ENCODE measurements around the gene DPH7. TPM values are rescaled to one million over a fixed set of nuclear protein-coding genes. Genes with fewer than 3 reads are reported as not detected.
"Not testable (repeated sequence)": the region's sequence is repeated elsewhere in the genome, so short reads cannot be mapped to it uniquely, and the experiment has no call there.

DPH7 gene
- total RNA-seq, 1 experiment from 2014 or later = 35.9 TPM

- CTCF ChIA-PET = interaction anchor here (0.5 to 0.9 kb wide), 4 partner anchors 37 to 139 kb away, joined by 3 to 4 read pairs (median 4); no protein-coding TSS in a partner anchor
- TF ChIP-seq SIN3A (IDR thresholded peaks at IDR 0.05; ENCODE audit: borderline replicate concordance, insufficient read depth, low read depth, low read length) = no peak
- no peak for TF ChIP-seq TCF7L2 (IDR thresholded peaks at IDR 0.05; ENCODE audit: low read depth, low read length)
- TF ChIP-seq CTCF (IDR thresholded peaks at IDR 0.05) = no peak
- TF ChIP-seq, protein P1, sequence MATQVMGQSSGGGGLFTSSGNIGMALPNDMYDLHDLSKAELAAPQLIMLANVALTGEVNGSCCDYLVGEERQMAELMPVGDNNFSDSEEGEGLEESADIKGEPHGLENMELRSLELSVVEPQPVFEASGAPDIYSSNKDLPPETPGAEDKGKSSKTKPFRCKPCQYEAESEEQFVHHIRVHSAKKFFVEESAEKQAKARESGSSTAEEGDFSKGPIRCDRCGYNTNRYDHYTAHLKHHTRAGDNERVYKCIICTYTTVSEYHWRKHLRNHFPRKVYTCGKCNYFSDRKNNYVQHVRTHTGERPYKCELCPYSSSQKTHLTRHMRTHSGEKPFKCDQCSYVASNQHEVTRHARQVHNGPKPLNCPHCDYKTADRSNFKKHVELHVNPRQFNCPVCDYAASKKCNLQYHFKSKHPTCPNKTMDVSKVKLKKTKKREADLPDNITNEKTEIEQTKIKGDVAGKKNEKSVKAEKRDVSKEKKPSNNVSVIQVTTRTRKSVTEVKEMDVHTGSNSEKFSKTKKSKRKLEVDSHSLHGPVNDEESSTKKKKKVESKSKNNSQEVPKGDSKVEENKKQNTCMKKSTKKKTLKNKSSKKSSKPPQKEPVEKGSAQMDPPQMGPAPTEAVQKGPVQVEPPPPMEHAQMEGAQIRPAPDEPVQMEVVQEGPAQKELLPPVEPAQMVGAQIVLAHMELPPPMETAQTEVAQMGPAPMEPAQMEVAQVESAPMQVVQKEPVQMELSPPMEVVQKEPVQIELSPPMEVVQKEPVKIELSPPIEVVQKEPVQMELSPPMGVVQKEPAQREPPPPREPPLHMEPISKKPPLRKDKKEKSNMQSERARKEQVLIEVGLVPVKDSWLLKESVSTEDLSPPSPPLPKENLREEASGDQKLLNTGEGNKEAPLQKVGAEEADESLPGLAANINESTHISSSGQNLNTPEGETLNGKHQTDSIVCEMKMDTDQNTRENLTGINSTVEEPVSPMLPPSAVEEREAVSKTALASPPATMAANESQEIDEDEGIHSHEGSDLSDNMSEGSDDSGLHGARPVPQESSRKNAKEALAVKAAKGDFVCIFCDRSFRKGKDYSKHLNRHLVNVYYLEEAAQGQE (IDR thresholded peaks at IDR 0.05; ENCODE audit: insufficient read depth in 1 of 2, low read depth in 2 of 2, low read length in 1 of 2) = no peak
- TF ChIP-seq POLR2AphosphoS5 (IDR thresholded peaks at IDR 0.05; ENCODE audit: low read depth, low read length) = no peak
- in situ Hi-C loops (cut with HindIII; ENCODE audit: low pct_unique_long_range_greater_than_20kb, low sequenced_read_pairs) (no loop called here), intact Hi-C loops (cut with micrococcal nuclease; ENCODE audit: unreplicated experiment) (no loop called here)
- DNase-seq (ENCODE audit: low read depth, low spot score) = no peak
- H3K4me3 ChIP-seq (ENCODE audit: low read depth in 2 of 2, low read length in 2 of 2) = no peak overlapping the region
- H3K36me3 ChIP-seq (ENCODE audit: control insufficient read depth, insufficient read depth, low read length) = no peaks in the 10 kb centered on the region
- no TSS peak for BruUV-seq (replicated peaks)
- POLR2A ChIA-PET = interaction anchor here (0.6 kb wide), 1 partner anchor 70 kb away, joined by 3 read pairs; no protein-coding TSS in a partner anchor
- no peak for ATAC-seq
- H3K9me3 ChIP-seq (ENCODE audit: control insufficient read depth, insufficient read depth, low read depth, low read length) = no peaks in the 10 kb centered on the region
- H3K4me1 ChIP-seq (ENCODE audit: control insufficient read depth, insufficient read depth, low read length) = peaks cover 7% of the 10 kb centered on the region; the same call in 1 of the 2 replicates
- no peak overlapping the region for H3K27ac ChIP-seq (ENCODE audit: low read length)
- no peaks in the 10 kb centered on the region for H3K27me3 ChIP-seq (ENCODE audit: control insufficient read depth, insufficient read depth, low read length)
These were observed 43.7 kb downstream of the DPH7 start for GRCh38 chr9:137535120-137535428.

DNA sequence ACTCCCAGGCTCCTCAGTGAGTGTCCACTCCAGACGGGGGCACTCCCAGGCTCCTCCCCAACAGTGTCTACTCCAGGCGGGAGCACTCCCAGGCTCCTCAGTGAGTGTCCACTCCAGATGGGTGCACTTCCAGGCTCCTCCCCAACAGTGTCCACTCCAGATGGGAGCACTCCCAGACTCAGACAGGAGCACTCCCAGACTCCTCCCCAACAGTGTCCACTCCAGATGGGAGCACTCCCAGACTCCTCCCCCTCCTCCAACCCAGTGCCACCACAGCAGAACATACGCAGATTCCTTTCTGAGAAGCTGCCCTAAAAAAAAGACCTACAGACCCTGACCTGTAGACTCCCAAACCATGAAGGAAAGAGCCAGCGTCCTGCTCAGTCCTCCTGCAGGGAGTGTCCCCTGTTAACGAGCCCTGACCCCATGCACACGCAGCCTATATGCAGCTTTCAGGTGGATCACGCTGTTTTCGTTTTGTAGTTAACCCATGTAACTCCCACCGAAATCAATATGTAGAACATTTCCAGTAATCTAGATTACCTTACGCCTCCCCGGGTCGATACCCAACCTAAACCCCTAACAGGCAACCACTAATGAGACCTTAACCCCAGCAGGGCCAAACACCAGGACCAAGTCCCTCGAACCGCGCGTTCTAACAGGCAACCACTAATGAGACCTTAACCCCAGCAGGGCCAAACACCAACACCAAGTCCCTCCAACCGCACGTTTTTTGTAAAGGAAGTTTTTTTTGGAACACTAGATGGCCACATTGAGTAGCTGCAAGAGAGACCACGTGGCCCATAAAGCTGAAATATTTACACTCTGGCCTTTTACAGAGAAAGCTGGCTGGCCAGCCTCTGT, 44.2 kb downstream of the DPH7 start:
- Histone ChIP-seq H3K27ac (ENCODE audit: low read length) (peak overlapping the region; percentile 44; the same call in 1 of the 2 replicates), H3K9me3 (ENCODE audit: control insufficient read depth, insufficient read depth, low read depth, low read length) (no peaks in the 10 kb centered on the region), H3K4me3 (ENCODE audit: low read depth in 2 of 2, low read length in 2 of 2) (no peak overlapping the region), H3K4me1 (ENCODE audit: control insufficient read depth, insufficient read depth, low read length) (peaks cover 7% of the 10 kb centered on the region; the same call in 1 of the 2 replicates), H3K27me3 (ENCODE audit: control insufficient read depth, insufficient read depth, low read length) (no peaks in the 10 kb centered on the region), H3K36me3 (ENCODE audit: control insufficient read depth, insufficient read depth, low read length) (no peaks in the 10 kb centered on the region)
- DNase-seq (ENCODE audit: low read depth, low spot score) (no peak), ATAC-seq (peak; percentile 89)
- in situ Hi-C loops (cut with HindIII; ENCODE audit: low pct_unique_long_range_greater_than_20kb, low sequenced_read_pairs) (no loop called here), intact Hi-C loops (cut with micrococcal nuclease; ENCODE audit: unreplicated experiment) (no loop called here)
- TF ChIP-seq POLR2AphosphoS5 (IDR thresholded peaks at IDR 0.05; ENCODE audit: low read depth, low read length) (no peak), CTCF (IDR thresholded peaks at IDR 0.05) (peak; percentile 84)
- ChIA-PET CTCF (interaction anchor here (0.5 to 0.9 kb wide), 4 partner anchors 38 to 138 kb away, joined by 3 to 4 read pairs (median 4); no protein-coding TSS in a partner anchor), POLR2A (interaction anchor here (0.6 kb wide), 1 partner anchor 71 kb away, joined by 3 read pairs; no protein-coding TSS in a partner anchor)
- no TSS peak for BruUV-seq (replicated peaks)

GRCh38 chr9:137532891-137533468, 45.7 kb downstream of the DPH7 start:
- H3K36me3 ChIP-seq (ENCODE audit: control insufficient read depth, insufficient read depth, low read length); DNase-seq (ENCODE audit: low read depth, low spot score); H3K27ac ChIP-seq (ENCODE audit: low read length); intact Hi-C loops (cut with micrococcal nuclease; ENCODE audit: unreplicated experiment); in situ Hi-C loops (cut with HindIII; ENCODE audit: low pct_unique_long_range_greater_than_20kb, low sequenced_read_pairs); CTCF ChIA-PET; H3K4me3 ChIP-seq (ENCODE audit: low read depth in 2 of 2, low read length in 2 of 2); H3K9me3 ChIP-seq (ENCODE audit: control insufficient read depth, insufficient read depth, low read depth, low read length); BruUV-seq (replicated peaks); H3K4me1 ChIP-seq (ENCODE audit: control insufficient read depth, insufficient read depth, low read length); POLR2A ChIA-PET; H3K27me3 ChIP-seq (ENCODE audit: control insufficient read depth, insufficient read depth, low read length); ATAC-seq: not testable (repeated sequence)
